AG10803 (cell line): Measurements from ENCODE around the gene DCAF5.

Source experiments
- DNase-seq: peaks from one replicate; pipeline ENCODE4 v3.0.0; 2010; ENCODE audit warnings: low read depth
- H3K4me3 ChIP-seq: 2 replicates; pipeline ENCODE4 v1.5.1; 2011; ENCODE audit warnings: mild to moderate bottlenecking, low read length, control low read depth
- CTCF ChIP-seq: conservative IDR thresholded peaks from 2 replicates; pipeline ENCODE4 v1.5.1; 2011; ENCODE audit warnings: mild to moderate bottlenecking, low read length, control low read depth, inconsistent platforms

Gene DCAF5

DNA sequence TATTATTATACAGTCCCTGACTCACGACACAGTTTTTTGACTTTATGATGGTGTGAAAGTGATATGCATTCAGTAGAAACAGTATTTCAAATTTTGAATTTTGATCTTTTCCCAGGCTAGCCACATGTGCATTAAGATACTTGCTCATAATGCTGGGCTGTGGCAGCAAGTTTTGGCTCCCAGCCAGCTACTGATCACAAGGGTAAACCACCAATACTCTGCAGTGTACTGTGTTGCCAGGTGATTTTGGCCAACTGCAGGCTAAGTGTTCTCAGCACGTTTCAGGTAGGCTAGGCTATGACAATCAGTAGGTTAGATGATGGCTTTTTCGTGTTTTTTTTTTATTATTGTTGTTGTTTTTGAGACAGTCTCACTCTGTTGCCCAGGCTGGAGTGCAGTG lies 104.5 kb downstream of the DCAF5 start:
- no peak for TF ChIP-seq CTCF
- H3K4me3 ChIP-seq, result no peak overlapping the region
- DNase-seq, result no peak

- DNase-seq, result no peak
- no peak overlapping the region for H3K4me3 ChIP-seq
- no peak for TF ChIP-seq CTCF
Measured at GRCh38 chr14:69047255-69047654, 105.7 kb downstream of the DCAF5 start.

DNA sequence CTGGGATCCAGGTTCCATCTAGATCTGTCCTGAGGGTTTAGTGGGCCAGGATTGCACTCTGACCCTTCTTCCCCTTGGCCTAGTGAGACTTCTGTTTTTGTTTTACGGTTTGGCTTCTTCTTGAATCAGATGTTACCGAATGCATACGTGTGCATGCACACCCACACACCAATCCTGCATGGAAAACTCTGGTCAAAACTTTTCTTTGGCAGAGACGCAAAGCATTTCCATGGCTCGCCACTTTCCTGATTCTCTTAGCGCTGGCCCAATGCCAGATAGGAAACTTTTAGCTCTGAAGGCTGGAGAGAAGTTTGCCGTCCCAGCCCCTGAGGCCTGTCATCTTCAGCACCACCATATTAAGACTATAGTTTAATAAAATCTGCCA lies 106.5 kb downstream of the DCAF5 start:
- no peak overlapping the region for H3K4me3 ChIP-seq
- DNase-seq, result peak; percentile 46
- no peak for TF ChIP-seq CTCF

DNA sequence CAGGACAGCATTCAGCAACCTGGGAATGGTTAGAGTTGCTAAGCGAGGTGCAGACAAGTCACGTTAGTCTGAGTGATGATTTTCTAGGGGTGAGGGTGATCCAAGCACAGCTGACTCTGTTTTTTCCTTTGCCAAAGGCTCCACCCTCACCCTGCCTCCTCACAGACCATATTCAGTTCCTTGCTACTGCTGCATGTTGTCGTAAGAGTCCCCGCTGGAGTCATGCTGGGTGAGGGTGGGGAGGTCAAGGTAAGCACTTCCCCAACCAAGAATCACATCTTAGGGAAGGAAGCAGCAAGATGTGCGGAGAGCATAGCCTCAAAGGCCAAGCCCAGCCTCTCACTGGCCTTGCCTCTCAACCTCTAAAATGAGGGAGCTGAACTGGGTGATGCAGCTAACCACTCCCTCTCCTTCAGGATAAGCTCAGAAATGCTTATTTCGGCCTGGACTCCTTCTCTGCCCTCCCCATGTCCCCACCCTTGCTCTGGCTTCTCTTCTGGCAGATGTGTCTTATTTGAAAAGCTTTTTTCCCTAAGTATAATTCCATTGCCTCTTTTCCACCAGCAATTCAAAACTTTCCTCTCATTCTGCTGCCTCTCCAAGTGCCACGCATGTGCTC lies 107.0 kb downstream of the DCAF5 start:
- no peak for TF ChIP-seq CTCF
- DNase-seq, result peak; percentile 22

GRCh38 chr14:69044965-69045555 lies 107.9 kb downstream of the DCAF5 start:
- DNase-seq, result peak; percentile 52
- H3K4me3 ChIP-seq, result no peak overlapping the region
- no peak for TF ChIP-seq CTCF

More for the DNA sequence above, 107.0 kb downstream of the DCAF5 start:
- no peak overlapping the region for H3K4me3 ChIP-seq

DNA sequence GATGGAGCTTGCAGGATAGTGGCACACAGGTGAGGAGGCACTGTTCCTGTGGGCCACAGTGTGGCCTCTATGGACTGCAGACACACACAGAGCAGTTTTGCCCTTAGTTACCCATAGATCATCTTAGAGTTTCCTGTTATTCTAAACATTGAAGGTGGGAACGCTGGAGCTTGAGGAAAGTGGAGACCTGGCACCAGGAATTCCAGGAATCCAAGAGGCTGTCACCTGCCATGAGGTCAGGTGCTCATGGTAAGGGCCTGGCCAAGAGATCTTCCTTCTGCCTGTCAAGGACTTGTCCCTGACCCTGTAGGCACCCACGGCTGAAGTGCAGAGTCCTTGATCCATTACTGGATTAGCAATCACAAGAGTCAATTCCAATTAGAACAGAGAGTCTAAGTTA lies 108.6 kb downstream of the DCAF5 start:
- no peak for TF ChIP-seq CTCF
- no peak for DNase-seq
- no peak overlapping the region for H3K4me3 ChIP-seq

DNA sequence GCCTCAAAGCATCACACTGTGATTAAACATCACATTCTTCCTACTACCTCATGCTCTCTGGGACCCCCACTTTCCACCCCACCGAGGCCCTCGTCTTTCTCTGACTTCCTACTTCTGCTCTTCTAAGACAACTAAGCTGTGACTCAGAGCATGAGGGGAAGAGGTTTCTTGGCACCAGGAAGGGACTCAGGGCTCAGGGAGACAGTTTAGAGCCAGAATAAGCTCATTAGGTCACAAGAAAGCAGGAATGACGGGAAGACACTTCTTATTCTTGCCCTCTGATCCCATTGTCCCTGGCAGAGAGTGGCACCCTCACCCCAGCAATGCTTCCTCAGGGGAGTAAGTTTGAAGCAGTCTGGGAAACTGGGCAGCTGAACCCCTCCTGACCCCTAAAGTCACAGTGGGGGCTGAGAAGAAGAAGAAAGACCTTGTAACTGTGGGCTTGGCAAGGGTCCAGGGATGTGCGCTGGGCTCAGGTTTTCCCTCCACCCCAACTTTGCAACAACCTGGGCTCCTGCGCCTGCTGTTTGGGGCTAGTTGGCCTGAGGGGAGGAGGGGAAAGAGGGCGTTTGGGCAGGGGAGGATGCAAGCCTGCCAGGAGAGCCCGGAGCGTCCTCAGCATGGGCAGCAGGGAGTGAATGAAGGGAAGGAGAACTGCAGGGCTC lies 109.2 kb downstream of the DCAF5 start:
- peak; percentile 79 for DNase-seq
- TF ChIP-seq CTCF, result no peak
- H3K4me3 ChIP-seq, result no peak overlapping the region
